ENCODE measurements around the gene MARCHF6. TPM values are rescaled to one million over a fixed set of nuclear protein-coding genes. Genes with fewer than 3 reads are reported as not detected.

The MARCHF6 gene
- total RNA-seq, 1 donor from 2014 or later: 190 TPM

- no peaks in the 10 kb centered on the region for H3K36me3 Mint-ChIP-seq (ENCODE audit: unreplicated experiment)
- no peaks in the 10 kb centered on the region for H3K27me3 Mint-ChIP-seq (ENCODE audit: unreplicated experiment)
- peak overlapping the region; percentile 29 for H3K4me3 Mint-ChIP-seq (ENCODE audit: unreplicated experiment)
- peak overlapping the region; percentile 80 for H3K27ac Mint-ChIP-seq (ENCODE audit: unreplicated experiment)
- H3K9me3 Mint-ChIP-seq (ENCODE audit: unreplicated experiment): no peaks in the 10 kb centered on the region
- peaks cover 62% of the 10 kb centered on the region for H3K4me1 Mint-ChIP-seq (ENCODE audit: unreplicated experiment)
- TF ChIP-seq CTCF (IDR thresholded peaks at IDR 0.05): no peak
- no peak for DNase-seq (ENCODE audit: extremely low spot score, unreplicated experiment)
Observed at GRCh38 chr5:10329820-10330481, 23.5 kb upstream of the MARCHF6 start.

GRCh38 chr5:10330511-10331230, 22.8 kb upstream of the MARCHF6 start:
- peak; percentile 36 for DNase-seq (ENCODE audit: extremely low spot score, unreplicated experiment)
- peak overlapping the region; percentile 80 for H3K27ac Mint-ChIP-seq (ENCODE audit: unreplicated experiment)
- no peak for TF ChIP-seq CTCF (IDR thresholded peaks at IDR 0.05)
- H3K27me3 Mint-ChIP-seq (ENCODE audit: unreplicated experiment): no peaks in the 10 kb centered on the region
- no peaks in the 10 kb centered on the region for H3K36me3 Mint-ChIP-seq (ENCODE audit: unreplicated experiment)
- H3K4me1 Mint-ChIP-seq (ENCODE audit: unreplicated experiment): peaks cover 61% of the 10 kb centered on the region
- H3K9me3 Mint-ChIP-seq (ENCODE audit: unreplicated experiment): no peaks in the 10 kb centered on the region
- H3K4me3 Mint-ChIP-seq (ENCODE audit: unreplicated experiment): peak overlapping the region; percentile 29

- no peaks in the 10 kb centered on the region for H3K36me3 Mint-ChIP-seq (ENCODE audit: unreplicated experiment)
- H3K27me3 Mint-ChIP-seq (ENCODE audit: unreplicated experiment): no peaks in the 10 kb centered on the region
- peaks cover 61% of the 10 kb centered on the region for H3K4me1 Mint-ChIP-seq (ENCODE audit: unreplicated experiment)
- peak; percentile 87 for DNase-seq (ENCODE audit: extremely low spot score, unreplicated experiment)
- no peak for TF ChIP-seq CTCF (IDR thresholded peaks at IDR 0.05)
- peak overlapping the region; percentile 22 for H3K4me3 Mint-ChIP-seq (ENCODE audit: unreplicated experiment)
- peak overlapping the region; percentile 80 for H3K27ac Mint-ChIP-seq (ENCODE audit: unreplicated experiment)
- no peaks in the 10 kb centered on the region for H3K9me3 Mint-ChIP-seq (ENCODE audit: unreplicated experiment)
Observed at GRCh38 chr5:10331341-10331796, 22.1 kb upstream of the MARCHF6 start.

GRCh38 chr5:10332301-10332700, 21.2 kb upstream of the MARCHF6 start:
- TF ChIP-seq CTCF (IDR thresholded peaks at IDR 0.05): no peak
- H3K4me1 Mint-ChIP-seq (ENCODE audit: unreplicated experiment): peaks cover 61% of the 10 kb centered on the region
- DNase-seq (ENCODE audit: extremely low spot score, unreplicated experiment): peak; percentile 54
- no peak overlapping the region for H3K4me3 Mint-ChIP-seq (ENCODE audit: unreplicated experiment)
- peak overlapping the region; percentile 80 for H3K27ac Mint-ChIP-seq (ENCODE audit: unreplicated experiment)
- no peaks in the 10 kb centered on the region for H3K9me3 Mint-ChIP-seq (ENCODE audit: unreplicated experiment)
- no peaks in the 10 kb centered on the region for H3K36me3 Mint-ChIP-seq (ENCODE audit: unreplicated experiment)
- no peaks in the 10 kb centered on the region for H3K27me3 Mint-ChIP-seq (ENCODE audit: unreplicated experiment)

Measured in osteocyte (in vitro differentiated cells).